NCI-H2196 treated with DMSO at 0.1 percent for 48 hours (cell line): ENCODE measurements around the gene CHRNA4.
"Not testable (repeated sequence)": the region's sequence is repeated elsewhere in the genome, so short reads cannot be mapped to it uniquely, and the experiment has no call there.

Experiments used
- DNase-seq: peaks from one replicate; lab custom pipeline; 2025; ENCODE audit not compliant: unreplicated experiment; lab: John Stamatoyannopoulos, UW

The CHRNA4 gene

GRCh38 chr20:63310265-63310991, 50.7 kb downstream of the CHRNA4 start:
- DNase-seq: no peak

- peak; percentile 7 for DNase-seq
These were observed 51.7 kb downstream of the CHRNA4 start for GRCh38 chr20:63309261-63310071.

- no peak for DNase-seq
These were observed 52.8 kb downstream of the CHRNA4 start for GRCh38 chr20:63308218-63308911.

- no peak for DNase-seq
These were observed 53.5 kb downstream of the CHRNA4 start for GRCh38 chr20:63307538-63308217.

GRCh38 chr20:63306673-63307537, 54.2 kb downstream of the CHRNA4 start:
- no peak for DNase-seq

GRCh38 chr20:63305933-63306672, 55.0 kb downstream of the CHRNA4 start:
- not testable (repeated sequence) for DNase-seq

- DNase-seq: no peak
These were observed 55.8 kb downstream of the CHRNA4 start for GRCh38 chr20:63305393-63305792.

- DNase-seq: no peak
These were observed 58.0 kb downstream of the CHRNA4 start for GRCh38 chr20:63303095-63303666.

- DNase-seq: no peak
These were observed 59.5 kb downstream of the CHRNA4 start for GRCh38 chr20:63301671-63302070.

- DNase-seq: no peak
These were observed 62.3 kb downstream of the CHRNA4 start for GRCh38 chr20:63298731-63299312.

- DNase-seq: no peak
These were observed 63.2 kb downstream of the CHRNA4 start for GRCh38 chr20:63297796-63298572.

GRCh38 chr20:63297371-63297781, 63.8 kb downstream of the CHRNA4 start:
- DNase-seq: no peak

- DNase-seq: no peak
These were observed 64.4 kb downstream of the CHRNA4 start for GRCh38 chr20:63296531-63297299.

GRCh38 chr20:63295846-63296245, 65.3 kb downstream of the CHRNA4 start:
- no peak for DNase-seq

GRCh38 chr20:63295422-63295821, 65.7 kb downstream of the CHRNA4 start:
- DNase-seq: no peak

GRCh38 chr20:63295018-63295417, 66.1 kb downstream of the CHRNA4 start:
- DNase-seq: no peak

GRCh38 chr20:63294536-63294900, 66.6 kb downstream of the CHRNA4 start:
- DNase-seq: no peak
